Measurements from ENCODE around the gene UROD. TPM values are rescaled to one million over a fixed set of nuclear protein-coding genes. Genes with fewer than 3 reads are reported as not detected.

Gene UROD
- total RNA-seq (100 to 1,000 TPM in 1 of 5 donors, 10 to 100 TPM in 4; 13.4 to 132 (median 41.6) TPM), polyA plus RNA-seq (10 to 100 TPM; 67.0 to 78.4 (median 73.3) TPM)
- long read RNA-seq, donor 1, transcript UROD-210 (2 exons, 524 nt) = major isoform, 11 of 19 reads
- long read RNA-seq, donor 1, transcript UROD-201 (10 exons, 1,300 nt) = minor isoform, 7 of 19 reads
- long read RNA-seq, donor 1, partial matches to known transcripts = 0 of 19 reads
- long read RNA-seq, donor 1, other reads (novel, unspliced or antisense) = 0 of 19 reads
- long read RNA-seq, donor 2, transcript UROD-210 (2 exons, 524 nt) = major isoform, 15 of 24 reads
- long read RNA-seq, donor 2, transcript UROD-201 (10 exons, 1,300 nt) = minor isoform, 8 of 24 reads
- long read RNA-seq, donor 2, partial matches to known transcripts = 0 of 24 reads
- long read RNA-seq, donor 2, other reads (novel, unspliced or antisense) = 0 of 24 reads
- long read RNA-seq, donor 3, transcript UROD-201 (10 exons, 1,300 nt) = major isoform, 10 of 27 reads
- long read RNA-seq, donor 3, transcript UROD-210 (2 exons, 524 nt) = minor isoform, 8 of 27 reads
- long read RNA-seq, donor 3, partial matches to known transcripts = 7 of 27 reads
- long read RNA-seq, donor 3, other reads (novel, unspliced or antisense) = 0 of 27 reads
- long read RNA-seq, donor 4, partial matches to known transcripts = 0 of 3 reads
- long read RNA-seq, donor 4, other reads (novel, unspliced or antisense) = 0 of 3 reads
- long read RNA-seq, donor 5, transcript UROD-210 (2 exons, 524 nt) = minor isoform, 13 of 45 reads
- long read RNA-seq, donor 5, transcript UROD-201 (10 exons, 1,300 nt) = major isoform, 28 of 45 reads
- long read RNA-seq, donor 5, partial matches to known transcripts = 0 of 45 reads
- long read RNA-seq, donor 5, other reads (novel, unspliced or antisense) = 0 of 45 reads
- long read RNA-seq, donor 6 = 0 reads
- long read RNA-seq, donor 7, transcript UROD-201 (10 exons, 1,300 nt) = major isoform, 14 of 38 reads
- long read RNA-seq, donor 7, transcript UROD-210 (2 exons, 524 nt) = major isoform, 14 of 38 reads
- long read RNA-seq, donor 7, partial matches to known transcripts = 0 of 38 reads
- long read RNA-seq, donor 7, other reads (novel, unspliced or antisense) = 5 of 38 reads
- long read RNA-seq, donor 8, transcript UROD-201 (10 exons, 1,300 nt) = minor isoform, 9 of 33 reads
- long read RNA-seq, donor 8, transcript UROD-210 (2 exons, 524 nt) = major isoform, 12 of 33 reads
- long read RNA-seq, donor 8, partial matches to known transcripts = 10 of 33 reads
- long read RNA-seq, donor 8, other reads (novel, unspliced or antisense) = 0 of 33 reads
- long read RNA-seq, donor 9, transcript UROD-210 (2 exons, 524 nt) = major isoform, 19 of 36 reads
- long read RNA-seq, donor 9, transcript UROD-201 (10 exons, 1,300 nt) = minor isoform, 14 of 36 reads
- long read RNA-seq, donor 9, partial matches to known transcripts = 0 of 36 reads
- long read RNA-seq, donor 9, other reads (novel, unspliced or antisense) = 0 of 36 reads
- long read RNA-seq, donor 10, transcript UROD-201 (10 exons, 1,300 nt) = major isoform, 6 of 12 reads
- long read RNA-seq, donor 10, partial matches to known transcripts = 0 of 12 reads
- long read RNA-seq, donor 10, other reads (novel, unspliced or antisense) = 0 of 12 reads

GRCh38 chr1:45011837-45012638, at the start of gene UROD:
Gene UROD, plus strand, starts transcription at chr1:45012254. Its CDS starts 12 bp downstream, at chr1:45012266.
- peak within 1 kb of the TSS; percentile 84 to 89 (median 87) for H3K27ac ChIP-seq
- TF ChIP-seq EP300 (IDR thresholded peaks at IDR 0.05) (no peak), POLR2AphosphoS5 (IDR thresholded peaks at IDR 0.05) (peak; percentile 66 to 93 (median 86)), POLR2A (IDR thresholded peaks at IDR 0.05) (no peak), CTCF (IDR thresholded peaks at IDR 0.05) (peak in 1 of 7 experiments; percentile 21)
- intact Hi-C loops (cut with DNase I; ENCODE audit: low total_unique reads) = loop anchor here (10.0 kb wide), 1 partner anchor 483 kb away; the partner anchor contains the start of gene TESK2
- peaks cover 29 to 50% (median 47%) of the 10 kb centered on the region in 4 donors for H3K36me3 ChIP-seq
- H3K4me1 ChIP-seq = peaks cover 30 to 58% (median 54%) of the 10 kb centered on the region in 4 donors
- peak; percentile 90 to 98 for DNase-seq
- H3K9me3 ChIP-seq = no peaks in the 10 kb centered on the region
- peak within 1 kb of the TSS; percentile 92 to 100 (median 98) for H3K4me3 ChIP-seq
- WGBS, 5 donors = 0 to 1% (median 1%) methylated on average over 21 of the region's 21 CpGs
- H3K27me3 ChIP-seq = no peaks in the 10 kb centered on the region

DNA sequence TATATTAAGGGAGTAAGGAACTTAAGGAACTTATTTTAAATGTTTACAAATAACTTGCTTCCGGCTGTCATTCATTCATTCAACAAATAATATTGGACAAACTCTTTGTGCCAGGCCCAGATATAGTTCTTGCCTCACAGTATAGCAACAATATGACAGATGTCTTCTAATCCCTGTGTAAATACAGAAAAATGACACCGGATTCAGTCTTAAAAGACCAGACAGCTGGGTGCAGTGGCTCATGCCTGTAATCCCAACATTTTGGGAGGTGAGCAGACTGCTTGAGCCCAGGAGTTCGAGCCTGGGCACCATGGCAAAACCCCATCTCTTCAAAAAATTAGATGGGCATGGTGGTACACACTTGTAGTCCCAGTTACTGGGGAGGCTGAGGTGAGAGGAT, 49.3 kb upstream of the UROD start:
- Histone ChIP-seq H3K4me1 (no peaks in the 10 kb centered on the region), H3K36me3 (peaks cover 0 to 14% (median 10%) of the 10 kb centered on the region in 4 donors), H3K27me3 (no peaks in the 10 kb centered on the region), H3K4me3 (no peak overlapping the region), H3K9me3 (no peaks in the 10 kb centered on the region), H3K27ac (no peak overlapping the region)
- DNase-seq = no peak
- 85 to 94% (median 88%) methylated on average over 3 of the region's 3 CpGs for WGBS, 5 donors
- intact Hi-C loops (cut with DNase I; ENCODE audit: low total_unique reads) = no loop called here
- TF ChIP-seq CTCF (IDR thresholded peaks at IDR 0.05) (no peak), POLR2AphosphoS5 (IDR thresholded peaks at IDR 0.05) (no peak), EP300 (IDR thresholded peaks at IDR 0.05) (no peak), POLR2A (IDR thresholded peaks at IDR 0.05) (no peak)

DNA sequence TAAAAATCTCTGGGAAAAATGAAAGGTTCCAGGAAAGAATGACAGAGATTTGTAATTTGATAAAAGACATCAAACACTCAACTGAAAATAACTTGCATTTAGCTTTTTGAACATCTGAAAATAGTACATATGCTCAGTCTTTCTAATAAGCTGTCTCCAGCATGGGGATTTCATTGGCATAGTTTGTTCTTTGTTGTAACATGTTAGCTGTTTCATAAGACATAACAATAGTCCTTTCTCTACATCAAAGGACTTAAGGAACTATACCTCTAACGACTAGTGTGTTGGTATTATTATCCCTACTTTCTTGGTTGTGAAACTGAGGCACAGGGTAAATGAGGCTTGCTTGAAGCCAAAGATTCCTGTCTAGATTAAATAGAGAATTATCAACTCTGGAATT, 47.7 kb upstream of the UROD start:
- 47 to 62% (median 59%) methylated on average over 1 of the region's 1 CpG for WGBS, 5 donors
- peaks cover 0 to 6% (median 2%) of the 10 kb centered on the region in 4 donors for H3K36me3 ChIP-seq

More for the DNA sequence above, 47.7 kb upstream of the UROD start:
- TF ChIP-seq CTCF (IDR thresholded peaks at IDR 0.05) = no peak
- no peak for TF ChIP-seq EP300 (IDR thresholded peaks at IDR 0.05)
- no peak for TF ChIP-seq POLR2AphosphoS5 (IDR thresholded peaks at IDR 0.05)
- no peak for TF ChIP-seq POLR2A (IDR thresholded peaks at IDR 0.05)
- no peak for DNase-seq
- H3K4me1 ChIP-seq = no peaks in the 10 kb centered on the region
- H3K9me3 ChIP-seq = no peaks in the 10 kb centered on the region
- no peak overlapping the region for H3K4me3 ChIP-seq
- H3K27ac ChIP-seq = no peak overlapping the region
- intact Hi-C loops (cut with DNase I; ENCODE audit: low total_unique reads) = no loop called here
- no peaks in the 10 kb centered on the region for H3K27me3 ChIP-seq

Data from stomach (tissue), 19 donors.